Panc1 (cell line): ENCODE measurements around the gene PRLR. TPM values are rescaled to one million over a fixed set of nuclear protein-coding genes. Genes with fewer than 3 reads are reported as not detected.

Experiments
- ATAC-seq: fragments of 200-7000 bp; cut with Tn5 transposase; 2 replicates; pipeline ENCODE4 v1.9.1; 2020; ENCODE audit warnings: mild to moderate bottlenecking, moderate library complexity
- BruUV-seq: library from RNA; stranded (reverse); fragments of 400-500 nt; replicated peaks from 2 replicates; lab custom pipeline; 2021; lab: Mats Ljungman, UMichigan
- CTCF ChIA-PET: fragments of 300-600 bp; sonication (Branson Sonifier 250); formaldehyde crosslinking; loops from one replicate; lab custom pipeline; 2022; ENCODE audit warnings: antibody characterized with exemption; lab: Charles Lee
- POLR2A ChIA-PET: fragments of 300-600 bp; sonication (Branson Sonifier 250); formaldehyde crosslinking; loops from one replicate; lab custom pipeline; 2022; ENCODE audit warnings: antibody characterized with exemption; lab: Charles Lee
- DNase-seq: peaks from one replicate; pipeline ENCODE4 v3.0.0-alpha.2; 2010; ENCODE audit warnings: low read depth, low spot score
- H3K27ac ChIP-seq: 2 replicates; pipeline ENCODE4 v1.5.1; 2011; ENCODE audit warnings: mild to moderate bottlenecking, low read length, inconsistent platforms
- H3K27me3 ChIP-seq: fragments of 200-500 bp; sonication (Bioruptor generic); 2 replicates; pipeline ENCODE4 v1.6.0; 2014; ENCODE audit warnings: low read length, inconsistent platforms; ENCODE audit not compliant: control insufficient read depth, insufficient read depth
- H3K36me3 ChIP-seq: fragments of 200-500 bp; sonication (Bioruptor generic); 2 replicates; pipeline ENCODE4 v1.5.1; 2014; ENCODE audit warnings: inconsistent platforms, mild to moderate bottlenecking, low read length, moderate library complexity; ENCODE audit not compliant: control insufficient read depth, insufficient read depth
- H3K4me1 ChIP-seq: 2 replicates; pipeline ENCODE4 v1.5.1; 2011; ENCODE audit warnings: inconsistent platforms, mild to moderate bottlenecking, low read length, moderate library complexity; ENCODE audit not compliant: control insufficient read depth, insufficient read depth
- H3K4me3 ChIP-seq, 2 experiments: 2 replicates each; pipeline ENCODE4 v1.5.1; 2011 to 2012; ENCODE audit warnings: low read depth in 2 of 2, low read length in 2 of 2, mild to moderate bottlenecking in 2 of 2, inconsistent platforms in 1 of 2, moderate library complexity in 1 of 2
- H3K9me3 ChIP-seq: fragments of 200-500 bp; sonication (Bioruptor generic); 2 replicates; pipeline ENCODE4 v1.5.1; 2014; ENCODE audit warnings: low read depth, mild to moderate bottlenecking, inconsistent platforms, low read length, moderate library complexity; ENCODE audit not compliant: control insufficient read depth, insufficient read depth
- CTCF ChIP-seq: fragments of 450-650 bp; IDR thresholded peaks from 2 replicates; pipeline ENCODE4 v1.5.1; 2017; ENCODE audit warnings: mild to moderate bottlenecking
- POLR2AphosphoS5 ChIP-seq: IDR thresholded peaks from 2 replicates; pipeline ENCODE4 v1.6.1; 2012; ENCODE audit warnings: mild to moderate bottlenecking, low read depth, low read length, moderate library complexity
- REST ChIP-seq, 2 experiments: IDR thresholded peaks; 2 replicates each; pipeline ENCODE4 v1.6.1; 2011 to 2012; ENCODE audit warnings: low read depth in 2 of 2, control low read depth in 1 of 2, low read length in 1 of 2, mild to moderate bottlenecking in 1 of 2, moderate library complexity in 1 of 2; ENCODE audit not compliant: insufficient read depth in 1 of 2
- SIN3A ChIP-seq: IDR thresholded peaks from 2 replicates; pipeline ENCODE4 v1.6.1; 2012; ENCODE audit warnings: low read depth, mild to moderate bottlenecking, low read length, moderate library complexity, borderline replicate concordance; ENCODE audit not compliant: insufficient read depth
- TCF7L2 ChIP-seq: IDR thresholded peaks from 2 replicates; pipeline ENCODE4 v1.6.1; 2011; ENCODE audit warnings: mild to moderate bottlenecking, low read depth, low read length, inconsistent platforms
- in situ Hi-C: cut with HindIII; loops from 2 replicates; pipeline ENCODE4 v1.10.0; 2016; ENCODE audit warnings: low sequenced_read_pairs, low pct_unique_long_range_greater_than_20kb
- intact Hi-C: fragments of 100-400 bp; cut with micrococcal nuclease; formaldehyde crosslinking; loops from one replicate; pipeline ENCODE4 v1.10.0; 2022; ENCODE audit not compliant: unreplicated experiment
- total RNA-seq: library from RNA; stranded (reverse); gene quantifications from one replicate; pipeline ENCODE4 v1.2.1, GENCODE V29; 2021; ENCODE audit not compliant: unreplicated experiment

The PRLR gene
- total RNA-seq, 1 experiment from 2014 or later: 0.46 TPM

- no peaks in the 10 kb centered on the region; the same call in 1 of the 2 replicates for H3K27me3 ChIP-seq
- POLR2A ChIA-PET: no interaction called here
Observed at GRCh38 chr5:35060236-35060635, 170.1 kb downstream of the PRLR start.

GRCh38 chr5:35059251-35059650 is 171.0 kb downstream of the PRLR start:
- no peaks in the 10 kb centered on the region; the same call in 1 of the 2 replicates for H3K27me3 ChIP-seq

More at GRCh38 chr5:35060236-35060635, 170.1 kb downstream of the PRLR start:
- in situ Hi-C loops (no loop called here), intact Hi-C loops (no loop called here)
- H3K36me3 ChIP-seq: no peaks in the 10 kb centered on the region
- TF ChIP-seq CTCF (no peak), POLR2AphosphoS5 (no peak), REST (IDR thresholded peaks at IDR 0.05; ENCODE audit: insufficient read depth in 1 of 2, low read depth in 2 of 2, low read length in 1 of 2) (no peak), SIN3A (no peak), TCF7L2 (no peak)
- CTCF ChIA-PET: no interaction called here
- no peak for DNase-seq
- no peak for ATAC-seq
- H3K9me3 ChIP-seq: no peaks in the 10 kb centered on the region
- BruUV-seq: no TSS peak
- H3K4me3 ChIP-seq: no peak overlapping the region
- no peaks in the 10 kb centered on the region for H3K4me1 ChIP-seq
- H3K27ac ChIP-seq: no peak overlapping the region

More at GRCh38 chr5:35059251-35059650, 171.0 kb downstream of the PRLR start:
- Histone ChIP-seq H3K27ac (no peak overlapping the region), H3K4me1 (no peaks in the 10 kb centered on the region), H3K36me3 (no peaks in the 10 kb centered on the region), H3K9me3 (no peaks in the 10 kb centered on the region), H3K4me3 (no peak overlapping the region)
- ChIA-PET CTCF (no interaction called here), POLR2A (no interaction called here)
- no peak for ATAC-seq
- no peak for DNase-seq
- TF ChIP-seq SIN3A: no peak
- no peak for TF ChIP-seq CTCF
- no peak for TF ChIP-seq REST (IDR thresholded peaks at IDR 0.05; ENCODE audit: insufficient read depth in 1 of 2, low read depth in 2 of 2, low read length in 1 of 2)
- no peak for TF ChIP-seq TCF7L2
- no peak for TF ChIP-seq POLR2AphosphoS5
- in situ Hi-C loops: no loop called here
- no TSS peak for BruUV-seq
- intact Hi-C loops: no loop called here
